HTR-8/SVneo (cell line): ENCODE results near the gene DMGDH.

Source experiments
- DNase-seq: peaks from one replicate; pipeline ENCODE4 v3.0.0; 2011; ENCODE audit warnings: low spot score, mixed read lengths; ENCODE audit not compliant: insufficient read length
- FAIRE-seq: peaks from 2 replicates; lab custom pipeline; 2011; peaks lifted over from hg19 to GRCh38; lab: Jason Lieb, UNC

Gene DMGDH

GRCh38 chr5:79069488-79070349 lies at the start of gene DMGDH, which contains the start of gene BHMT2:
Gene DMGDH (minus strand): TSS chr5:79069674. CDS start chr5:79069620, 54 bp downstream.
Gene BHMT2 (plus strand): TSS chr5:79069767. CDS start chr5:79069783, 16 bp downstream.
- FAIRE-seq (no peak), DNase-seq (no peak)

GRCh38 chr5:79112703-79113058 lies 43.2 kb upstream of the DMGDH start:
- FAIRE-seq (no peak), DNase-seq (no peak)

GRCh38 chr5:79111960-79112702 lies 42.7 kb upstream of the DMGDH start:
- no peak for DNase-seq
- no peak for FAIRE-seq

DNA sequence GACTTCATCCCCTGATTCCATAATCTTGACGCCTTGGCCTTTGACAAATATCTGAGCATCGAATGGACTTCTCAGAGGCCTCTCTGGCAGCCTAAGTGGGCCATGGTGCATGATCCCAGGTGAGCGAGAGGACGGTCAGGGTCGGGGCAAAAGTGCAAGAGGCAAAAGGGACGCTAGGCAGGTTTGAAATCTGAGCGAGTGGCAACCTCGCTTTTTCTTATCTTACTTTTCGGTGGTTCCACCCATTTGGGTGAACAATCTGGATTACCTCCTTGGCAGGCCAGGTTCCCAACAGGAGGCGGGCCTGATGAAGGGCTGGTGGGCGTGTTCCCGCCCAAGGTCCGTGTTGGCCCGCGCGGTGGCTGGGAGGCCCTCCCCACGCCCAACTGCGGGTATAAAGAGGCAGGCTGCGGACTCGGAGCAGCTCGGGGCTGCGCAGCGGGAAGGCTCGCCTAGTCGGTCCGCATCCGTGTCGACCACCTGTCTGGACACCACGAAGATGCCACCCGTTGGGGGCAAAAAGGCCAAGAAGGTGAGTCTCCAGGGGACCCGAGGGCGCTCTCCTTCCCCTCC lies 42.0 kb upstream of the DMGDH start, which contains the start of gene BHMT:
TSS of gene BHMT (plus strand) at position 423 of the 573 bp plus-strand sequence. CDS start at position 500, 77 bp downstream.
- FAIRE-seq, result no peak
- no peak for DNase-seq

GRCh38 chr5:79109527-79110492 lies 40.3 kb upstream of the DMGDH start:
- no peak for DNase-seq
- FAIRE-seq, result no peak

- FAIRE-seq (no peak), DNase-seq (no peak)
These were observed 39.3 kb upstream of the DMGDH start for GRCh38 chr5:79108792-79109191.

DNA sequence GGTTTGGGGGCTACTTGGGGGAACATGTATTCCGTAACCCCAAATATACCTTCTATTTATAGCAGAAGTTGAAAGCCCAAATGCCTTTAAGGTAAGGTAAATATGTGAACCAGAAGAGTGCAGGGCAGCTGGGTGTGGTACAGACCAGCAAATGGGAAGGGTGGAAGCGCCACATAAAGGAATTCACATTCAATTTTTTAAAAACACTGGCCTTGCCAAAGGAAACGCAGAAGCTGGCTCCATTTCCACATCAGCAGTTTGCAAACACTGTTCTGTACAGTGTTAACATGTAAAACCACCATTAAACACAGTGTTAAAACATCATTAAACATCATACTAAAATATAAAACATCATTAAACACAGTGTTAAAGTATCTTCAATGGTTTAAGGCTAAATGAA lies 38.6 kb upstream of the DMGDH start:
- FAIRE-seq (no peak), DNase-seq (no peak)

- FAIRE-seq, result no peak
These were observed 37.7 kb upstream of the DMGDH start for GRCh38 chr5:79107020-79107796.

GRCh38 chr5:79105868-79106267 lies 36.4 kb upstream of the DMGDH start:
- FAIRE-seq (no peak), DNase-seq (no peak)

More at GRCh38 chr5:79107020-79107796, 37.7 kb upstream of the DMGDH start:
- no peak for DNase-seq

GRCh38 chr5:79093762-79094161 lies 24.3 kb upstream of the DMGDH start:
- no peak for FAIRE-seq
- no peak for DNase-seq

DNA sequence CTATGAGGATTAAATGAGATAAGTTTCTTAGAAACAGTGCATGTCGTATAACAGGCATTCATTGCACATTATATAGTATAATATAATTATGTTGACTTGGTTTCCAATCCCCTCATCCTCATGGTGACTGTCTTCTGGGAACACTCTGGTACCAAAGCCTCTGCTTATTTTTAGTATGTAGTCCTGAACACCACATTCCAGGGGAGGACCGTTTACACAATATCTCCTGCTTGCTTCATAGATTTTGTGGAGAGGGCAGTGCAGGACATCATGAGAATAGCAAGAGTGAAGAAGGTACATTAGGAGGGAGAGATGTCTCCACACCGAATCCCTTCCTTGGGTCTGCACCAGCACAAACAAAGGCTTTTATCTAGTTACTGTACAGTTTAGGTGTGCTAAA lies 21.6 kb upstream of the DMGDH start:
- FAIRE-seq, result no peak
- DNase-seq, result no peak

DNA sequence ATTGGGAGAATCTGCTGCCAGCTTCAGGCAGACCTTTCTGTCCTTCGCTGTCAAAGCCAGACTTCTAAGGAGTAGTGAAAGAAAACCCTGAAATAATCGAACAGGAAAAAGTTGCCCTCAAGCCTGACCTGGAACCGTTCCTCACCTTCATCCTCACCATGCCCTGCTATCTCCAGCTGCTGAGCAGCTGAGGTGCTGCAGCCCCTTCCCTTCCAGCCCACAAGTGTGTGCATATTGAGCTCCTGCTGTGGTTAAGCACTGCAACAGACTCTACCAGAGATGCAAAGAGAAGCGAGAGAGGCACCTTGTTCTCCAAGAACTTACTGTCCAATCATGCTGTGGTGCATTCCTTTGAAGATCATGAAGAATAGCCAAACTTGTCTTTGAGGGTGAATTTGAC lies 19.0 kb upstream of the DMGDH start:
- FAIRE-seq (no peak), DNase-seq (no peak)

- FAIRE-seq (no peak), DNase-seq (no peak)
These were observed 16.6 kb upstream of the DMGDH start for GRCh38 chr5:79086116-79086515.

- FAIRE-seq (no peak), DNase-seq (no peak)
These were observed 12.3 kb upstream of the DMGDH start for GRCh38 chr5:79081779-79082178.

DNA sequence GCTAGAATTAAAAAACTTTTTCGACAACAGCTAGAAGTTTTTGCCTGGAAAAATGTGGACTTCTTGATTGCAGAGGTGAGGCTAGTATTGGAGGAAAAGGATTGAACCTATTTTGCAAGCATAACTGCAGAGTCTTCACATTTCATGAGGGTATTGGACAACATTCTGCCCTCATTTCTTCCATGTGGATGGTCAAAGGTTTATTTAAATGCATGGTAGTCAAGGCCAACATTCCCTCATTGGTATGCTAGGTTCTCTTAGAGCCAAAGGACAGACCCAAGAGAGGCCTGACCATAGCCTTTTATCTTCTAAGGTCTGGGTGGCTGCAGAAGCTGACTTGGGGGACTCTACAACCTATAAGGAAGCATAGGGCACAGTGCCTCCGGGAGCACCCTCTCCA lies 11.3 kb upstream of the DMGDH start:
- FAIRE-seq, result no peak
- no peak for DNase-seq

DNA sequence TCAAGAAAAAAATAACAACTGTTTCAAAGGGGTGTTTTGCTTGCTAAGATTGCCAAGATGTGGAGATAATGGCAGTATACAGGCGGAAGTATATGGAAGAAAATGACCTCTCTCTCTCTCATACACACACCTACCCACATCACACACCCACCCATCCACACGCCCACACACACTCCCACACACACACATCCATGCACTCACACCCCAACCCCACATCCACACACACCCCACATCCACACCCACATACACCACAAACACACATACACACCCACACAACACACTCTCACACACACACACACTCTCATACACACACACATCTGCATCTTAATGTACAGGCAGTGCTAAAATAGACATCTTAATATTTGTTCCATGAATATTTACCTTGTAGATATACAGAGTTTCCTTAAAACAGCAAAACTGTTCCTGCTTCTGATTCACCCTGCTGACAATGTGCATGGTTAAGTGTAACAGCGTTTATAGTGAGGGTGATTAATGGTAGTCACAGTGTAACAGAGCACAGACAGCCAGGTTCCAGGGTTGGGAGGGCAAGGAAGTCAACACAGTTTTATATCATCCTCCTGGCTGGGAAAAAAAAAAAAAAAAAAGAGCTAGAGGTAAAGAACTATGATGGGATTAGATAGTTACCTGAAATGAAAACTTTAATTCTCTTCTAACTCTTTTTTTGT lies 8.3 kb upstream of the DMGDH start:
- peak; percentile 85 for FAIRE-seq
- DNase-seq, result no peak

- no peak for DNase-seq
- FAIRE-seq, result no peak
These were observed 7.3 kb upstream of the DMGDH start for GRCh38 chr5:79076819-79077218.

- no peak for FAIRE-seq
- no peak for DNase-seq
These were observed 6.4 kb upstream of the DMGDH start for GRCh38 chr5:79075646-79076426.
